GM15510 (cell line): Measurements from ENCODE around the gene CHRM4.

ENCODE experiments used
- POLR2A ChIP-seq: IDR thresholded peaks from 3 replicates; pipeline ENCODE4 v1.6.1; 2011; ENCODE audit warnings: borderline replicate concordance; ENCODE audit not compliant: insufficient read length; ENCODE audit errors: extremely low read depth

Gene CHRM4

GRCh38 chr11:46338988-46339666, 52.4 kb downstream of the CHRM4 start:
- no peak for TF ChIP-seq POLR2A

DNA sequence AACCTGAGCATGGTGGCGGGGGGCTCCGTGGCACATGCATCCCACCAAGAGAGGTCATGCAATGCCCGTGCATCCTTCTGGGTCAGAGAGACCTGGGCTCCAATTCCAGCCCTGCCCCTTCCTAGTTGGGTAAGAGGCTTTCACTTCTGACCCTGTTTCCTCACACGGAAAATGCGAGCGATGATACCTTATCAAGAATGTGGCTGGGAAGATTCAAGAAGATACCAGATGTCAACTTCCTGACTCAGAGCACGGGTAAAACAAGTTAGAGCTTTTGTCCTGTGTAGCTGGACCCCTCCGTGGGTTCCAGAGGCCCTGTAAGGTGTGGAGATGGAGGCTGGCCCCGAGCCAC, 53.0 kb downstream of the CHRM4 start:
- no peak for TF ChIP-seq POLR2A

DNA sequence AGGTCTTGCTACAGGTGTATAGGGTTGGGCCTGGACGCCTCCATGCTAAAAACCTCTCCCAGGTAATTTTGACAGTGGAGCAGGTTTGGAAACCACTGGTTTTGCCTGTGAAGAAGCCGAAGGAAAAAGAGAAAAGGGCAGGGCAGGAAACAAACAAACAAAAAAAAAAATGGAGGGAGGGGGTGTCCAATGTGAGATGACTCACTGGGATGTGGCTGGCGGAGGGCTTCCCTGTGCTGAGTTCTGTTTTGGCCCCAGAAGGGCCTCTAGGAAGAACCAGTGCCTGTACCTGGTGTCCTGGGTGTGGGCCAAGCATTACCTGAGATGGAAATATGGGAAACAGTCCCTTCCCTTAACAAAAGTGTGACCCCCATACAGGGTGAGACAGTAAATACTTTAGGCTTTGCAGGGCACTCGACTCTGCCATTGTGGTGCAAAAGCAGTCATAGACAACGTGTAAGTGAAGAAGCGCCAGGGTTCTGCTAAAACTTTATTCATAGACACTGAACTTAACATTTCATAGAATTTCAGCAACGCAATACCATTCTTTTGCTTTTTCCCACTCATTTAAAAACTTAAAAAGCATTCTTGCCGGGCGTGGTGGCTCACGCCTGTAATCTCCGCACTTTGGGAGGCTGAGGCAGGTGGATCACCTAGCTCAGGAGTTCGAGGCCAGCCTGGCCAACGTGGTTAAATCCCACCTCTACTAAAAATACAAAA, 53.8 kb downstream of the CHRM4 start:
- TF ChIP-seq POLR2A: no peak

GRCh38 chr11:46336563-46337180, 54.9 kb downstream of the CHRM4 start:
- TF ChIP-seq POLR2A: no peak

- TF ChIP-seq POLR2A: no peak
Measured at GRCh38 chr11:46335890-46336562, 55.5 kb downstream of the CHRM4 start.

DNA sequence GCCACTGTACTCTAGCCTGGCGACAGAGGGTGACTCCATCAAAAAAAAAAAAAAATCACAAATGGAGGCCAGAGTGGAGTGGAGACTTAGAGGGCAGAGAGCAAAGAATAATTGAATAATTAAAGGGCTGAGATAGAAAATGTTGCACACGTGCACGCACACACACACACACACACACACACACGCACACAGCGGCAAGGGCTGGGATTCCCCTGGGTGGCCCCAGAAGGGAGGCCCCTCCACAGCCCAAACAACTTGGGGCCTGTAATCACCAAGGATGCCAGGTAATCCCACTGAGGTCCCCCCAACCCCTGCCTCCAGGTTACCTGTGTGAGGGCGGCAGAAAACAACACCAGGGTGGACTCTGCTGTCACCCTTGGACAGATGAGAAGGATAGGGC, 56.3 kb downstream of the CHRM4 start:
- TF ChIP-seq POLR2A: no peak

DNA sequence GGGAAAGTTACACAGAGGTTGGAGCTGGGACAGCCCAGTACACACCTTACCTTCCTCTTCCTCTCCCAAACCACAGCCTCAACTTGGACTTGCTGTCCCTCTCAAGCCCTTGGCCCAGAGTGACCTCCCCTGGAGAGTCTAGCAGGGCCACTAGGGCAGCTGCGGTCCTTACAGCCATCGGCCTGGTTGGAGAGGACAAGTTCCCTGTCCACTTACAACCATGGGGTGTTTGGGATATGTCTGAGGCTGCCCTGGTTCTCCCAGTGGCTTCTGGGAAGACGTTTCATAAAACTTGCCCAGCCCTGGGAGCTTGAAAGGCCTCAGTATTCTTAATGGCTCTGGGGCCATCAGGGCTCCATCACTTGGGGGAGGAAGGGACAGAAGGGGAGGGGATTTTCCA, 57.4 kb downstream of the CHRM4 start:
- TF ChIP-seq POLR2A: no peak
